Measurements from ENCODE around the gene ZNF516. TPM values are rescaled to one million over a fixed set of nuclear protein-coding genes. Genes with fewer than 3 reads are reported as not detected.

ZNF516 gene
- total RNA-seq, 6 experiments from 2014 or later, result 10.2 to 16.0 (median 13.7) TPM

- H3K4me1 ChIP-seq, result no peaks in the 10 kb centered on the region
- TF ChIP-seq POLR2A (IDR thresholded peaks at IDR 0.05) (no peak), CTCF (IDR thresholded peaks at IDR 0.05) (no peak)
- WGBS (ENCODE audit: insufficient coverage, low coverage, low lambda C conversion rate, missing lambda C conversion rate), result 46% methylated on average over 13 of the region's 19 CpGs
- H3K27me3 ChIP-seq, result no peaks in the 10 kb centered on the region
- peak overlapping the region in 1 of 3 donors; percentile 13 for H3K27ac ChIP-seq
- H3K36me3 ChIP-seq, result no peaks in the 10 kb centered on the region
- H3K9me3 ChIP-seq, result no peaks in the 10 kb centered on the region
- ATAC-seq (peak; percentile 30 to 50 (median 46)), DNase-seq (no peak)
- intact Hi-C loops (cut with DNase I), result no loop called here
- H3K4me3 ChIP-seq, result no peak overlapping the region
These were observed 27.5 kb downstream of the ZNF516 start for GRCh38 chr18:76467371-76468190.

DNA sequence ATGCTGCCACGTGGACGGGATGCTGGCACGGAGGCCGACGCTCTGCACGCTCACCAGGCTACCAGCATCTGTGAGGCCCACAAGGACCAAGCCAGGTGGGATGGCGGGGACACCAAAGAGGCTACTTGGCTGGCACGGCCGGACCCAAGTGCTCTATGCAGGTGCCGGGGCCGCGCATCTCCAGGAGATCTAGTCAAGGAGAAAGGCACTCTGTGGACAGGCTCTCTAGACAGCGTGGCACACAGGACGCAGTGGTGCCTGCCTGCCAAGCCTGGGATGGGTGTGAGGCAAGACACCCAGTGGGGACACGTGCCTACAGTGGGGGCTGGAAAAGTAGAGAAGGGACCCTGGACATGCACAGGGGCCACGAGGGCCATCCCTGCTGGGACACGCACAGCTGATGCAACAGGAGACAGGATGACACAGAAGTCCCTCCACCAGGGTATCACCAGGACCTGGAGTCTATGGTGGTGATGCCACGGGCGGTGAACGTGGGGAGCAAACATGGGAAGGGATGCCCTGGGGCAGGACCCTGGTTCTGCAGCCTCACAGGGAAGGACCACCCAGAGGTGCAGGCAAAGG, 28.5 kb downstream of the ZNF516 start:
- Histone ChIP-seq H3K9me3 (no peaks in the 10 kb centered on the region), H3K27me3 (no peaks in the 10 kb centered on the region), H3K36me3 (no peaks in the 10 kb centered on the region), H3K27ac (no peak overlapping the region), H3K4me1 (no peaks in the 10 kb centered on the region), H3K4me3 (no peak overlapping the region)
- TF ChIP-seq CTCF (IDR thresholded peaks at IDR 0.05) (no peak), POLR2A (IDR thresholded peaks at IDR 0.05) (no peak)
- WGBS (ENCODE audit: insufficient coverage, low coverage, low lambda C conversion rate, missing lambda C conversion rate), result no CpG with 5 or more reads among the region's 20 CpGs
- no peak for DNase-seq
- intact Hi-C loops (cut with DNase I), result no loop called here
- ATAC-seq, result peak in 1 of 4 donors; percentile 20

DNA sequence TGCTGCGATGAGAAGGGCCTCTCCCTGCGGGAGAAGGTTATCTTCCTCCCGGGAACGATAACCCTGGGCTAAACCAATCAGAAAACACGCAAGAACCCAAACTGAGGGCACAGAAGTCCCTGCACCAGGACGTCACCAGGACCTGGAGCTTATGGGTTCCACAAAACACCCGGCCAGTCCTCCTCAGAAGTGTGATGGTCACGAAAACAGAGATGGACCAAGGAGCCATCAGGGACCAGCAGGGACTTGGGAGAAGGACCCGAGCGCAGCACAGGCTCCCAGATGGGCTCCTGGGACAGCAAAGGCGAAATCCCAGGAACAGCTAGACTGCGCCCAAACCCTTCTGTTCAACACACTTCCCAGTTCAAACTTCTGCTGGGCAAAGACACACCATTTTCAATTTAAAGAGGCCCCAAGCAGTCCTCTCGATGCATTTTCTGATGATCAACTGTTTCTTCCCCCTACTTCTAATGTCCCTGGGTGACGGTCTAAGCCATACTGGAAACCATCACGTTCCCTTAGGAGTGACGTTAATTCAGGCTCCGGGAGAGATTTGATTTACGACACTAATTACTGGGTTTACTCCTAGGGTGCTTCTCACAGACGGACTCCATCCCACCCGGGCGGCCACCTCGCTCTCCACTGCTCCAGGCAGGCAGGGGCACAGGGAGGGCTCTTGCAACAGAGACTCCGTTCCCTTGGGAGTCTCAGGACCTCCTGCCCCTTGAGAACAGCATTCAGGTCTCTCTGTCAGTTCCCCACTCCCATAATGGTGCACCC, 29.2 kb downstream of the ZNF516 start:
- Histone ChIP-seq H3K9me3 (no peaks in the 10 kb centered on the region), H3K36me3 (no peaks in the 10 kb centered on the region), H3K4me3 (no peak overlapping the region), H3K27ac (no peak overlapping the region), H3K27me3 (no peaks in the 10 kb centered on the region), H3K4me1 (no peaks in the 10 kb centered on the region)
- ATAC-seq, result no peak
- intact Hi-C loops (cut with DNase I), result no loop called here
- WGBS (ENCODE audit: insufficient coverage, low coverage, low lambda C conversion rate, missing lambda C conversion rate), result 94% methylated on average over 14 of the region's 23 CpGs
- no peak for DNase-seq
- TF ChIP-seq POLR2A (IDR thresholded peaks at IDR 0.05) (no peak), CTCF (IDR thresholded peaks at IDR 0.05) (no peak)

DNA sequence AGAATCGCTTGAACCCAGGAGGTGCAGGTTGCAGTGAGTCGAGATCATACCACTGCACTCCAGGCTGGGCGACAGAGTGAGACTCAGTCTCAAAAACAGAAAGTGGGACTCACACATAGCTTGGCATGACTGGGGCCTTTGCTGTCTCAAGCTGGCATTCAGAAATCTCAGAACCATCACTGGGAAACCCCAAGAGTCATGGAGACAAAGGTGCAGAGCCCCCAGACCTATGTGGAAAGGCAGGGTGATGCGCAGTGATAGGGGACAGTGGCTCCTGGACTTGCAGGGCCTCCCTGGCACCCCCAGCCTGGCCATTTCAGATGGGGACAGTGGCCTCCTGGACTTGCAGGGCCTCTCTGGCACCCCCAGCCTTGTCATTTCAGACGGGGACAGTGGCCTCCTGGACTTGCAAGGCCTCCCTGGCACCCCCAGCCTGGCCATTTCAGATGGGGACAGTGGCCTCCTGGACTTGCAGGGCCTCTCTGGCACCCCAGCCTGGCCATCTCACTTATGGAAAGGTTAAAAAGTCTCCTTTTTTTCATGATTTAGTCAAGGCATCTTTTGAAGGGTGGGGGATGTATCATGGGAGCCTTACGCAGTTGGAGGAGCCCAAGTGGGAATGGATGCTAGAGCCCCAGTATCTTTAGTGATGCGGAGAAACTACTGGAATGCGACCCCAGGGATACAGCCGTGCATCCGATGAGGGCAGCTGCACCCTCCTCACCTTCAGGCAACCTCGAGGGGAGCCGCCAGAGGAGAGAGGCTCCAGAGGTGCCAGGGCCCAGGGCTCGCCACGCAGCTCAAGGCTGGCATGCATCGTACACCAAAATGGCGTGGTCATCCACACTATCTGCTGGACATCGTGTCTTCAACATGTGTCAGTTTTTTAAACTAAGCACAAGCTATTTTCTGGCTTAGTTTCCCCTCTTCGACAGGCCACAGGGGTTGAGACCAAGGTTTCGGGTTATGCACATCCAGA, 30.5 kb downstream of the ZNF516 start:
- Histone ChIP-seq H3K9me3 (no peaks in the 10 kb centered on the region), H3K27ac (no peak overlapping the region), H3K36me3 (no peaks in the 10 kb centered on the region), H3K27me3 (no peaks in the 10 kb centered on the region), H3K4me3 (no peak overlapping the region), H3K4me1 (no peaks in the 10 kb centered on the region)
- 94% methylated on average over 5 of the region's 19 CpGs for WGBS (ENCODE audit: insufficient coverage, low coverage, low lambda C conversion rate, missing lambda C conversion rate)
- TF ChIP-seq POLR2A (IDR thresholded peaks at IDR 0.05) (no peak), CTCF (IDR thresholded peaks at IDR 0.05) (no peak)
- intact Hi-C loops (cut with DNase I), result no loop called here
- no peak for ATAC-seq
- no peak for DNase-seq
